ENCODE measurements around the gene SRGAP1.
A peak's percentile ranks its signal among the peaks of the same experiment; 100 is the strongest.

Gene SRGAP1

DNA sequence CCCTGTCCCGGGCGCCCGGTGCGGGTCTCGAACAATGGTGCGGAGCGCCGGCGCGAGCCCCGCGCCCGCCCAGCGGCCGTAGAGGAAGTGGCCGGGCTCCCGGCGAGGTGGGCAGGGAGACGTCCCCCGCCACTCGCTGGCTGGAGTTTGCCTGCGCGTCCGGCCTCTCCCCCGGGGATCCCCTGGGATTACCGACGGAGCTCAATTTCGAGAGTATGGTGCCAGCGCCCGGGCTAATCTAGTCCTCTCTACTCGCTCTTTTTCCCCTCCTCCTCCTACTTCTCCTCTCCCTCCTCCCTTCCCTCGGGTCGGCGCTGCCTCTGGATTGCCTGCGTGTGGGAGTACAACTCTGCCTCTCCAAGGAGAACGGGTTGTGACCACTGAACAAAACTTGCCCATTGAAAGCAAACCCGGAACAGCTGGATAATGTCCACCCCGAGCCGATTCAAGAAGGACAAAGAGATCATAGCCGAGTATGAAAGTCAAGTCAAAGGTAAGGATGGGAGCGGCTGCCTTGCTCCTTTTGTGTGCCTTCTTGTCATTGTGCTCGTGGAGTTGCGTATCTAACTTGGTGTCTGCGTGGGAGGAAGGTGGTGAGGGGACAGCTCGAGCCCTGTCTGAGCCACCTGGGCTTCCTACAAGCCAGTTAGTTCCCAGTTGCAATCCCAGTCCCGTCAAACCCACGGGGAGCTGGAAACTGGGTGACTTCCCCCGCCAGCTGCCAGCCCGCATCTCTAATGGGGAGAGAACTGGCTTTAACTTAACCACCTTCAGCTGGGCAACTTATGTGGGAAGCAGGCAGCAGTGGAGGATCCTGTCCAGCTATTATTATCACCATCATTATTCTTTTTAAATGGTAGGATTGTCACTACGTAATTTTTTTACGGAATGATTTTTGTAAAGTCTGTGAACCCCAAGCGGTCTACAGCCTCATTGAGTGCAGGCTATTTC lies at the start of gene SRGAP1:
SRGAP1 (plus strand) TSS at position 310 of the 951 bp plus-strand sequence; CDS start at position 427, 117 bp downstream.
- H3K4me3 ChIP-seq (ENCODE audit: low read length), result peak within 1 kb of the TSS; percentile 94
- peak within 1 kb of the TSS; percentile 89 for H3K4me2 ChIP-seq (ENCODE audit: low read depth, low read length)
- no peaks in the 10 kb centered on the region for H4K20me1 ChIP-seq (ENCODE audit: insufficient read depth, low read length)
- H3K9me3 ChIP-seq (replicated peaks; ENCODE audit: insufficient read depth, low read length), result no peaks in the 10 kb centered on the region
- H3K79me2 ChIP-seq (ENCODE audit: low read length), result no peaks in the 10 kb centered on the region
- no peaks in the 10 kb centered on the region for H3K9me2 ChIP-seq (replicated peaks; ENCODE audit: insufficient read depth, low read length)
- no peaks in the 10 kb centered on the region for H3K27me3 ChIP-seq (replicated peaks; ENCODE audit: insufficient read depth, low read length)
- H3K4me1 ChIP-seq (ENCODE audit: low read length), result no peaks in the 10 kb centered on the region
- no peaks in the 10 kb centered on the region for H3F3A ChIP-seq (ENCODE audit: insufficient read depth, low read length)
- DNase-seq, result no peak
- no peak within 1 kb of the TSS for H3K27ac ChIP-seq (ENCODE audit: low read length)
- H3K36me3 ChIP-seq (replicated peaks; ENCODE audit: insufficient read depth, low read length), result no peaks in the 10 kb centered on the region
- peak within 1 kb of the TSS; percentile 79 for H2AFZ ChIP-seq (ENCODE audit: low read length)
- TF ChIP-seq EZH2 (optimal IDR thresholded peaks at IDR 0.05; ENCODE audit: low read depth, low read length), result no peak
- TF ChIP-seq EZH2phosphoT487 (IDR thresholded peaks at IDR 0.05; ENCODE audit: low read length), result no peak
- TF ChIP-seq CTCF (IDR thresholded peaks at IDR 0.05; ENCODE audit: low read length), result no peak
- peak within 1 kb of the TSS; percentile 55; the same call in 1 of the 2 replicates for H3K9ac ChIP-seq (ENCODE audit: low read length)

DNA sequence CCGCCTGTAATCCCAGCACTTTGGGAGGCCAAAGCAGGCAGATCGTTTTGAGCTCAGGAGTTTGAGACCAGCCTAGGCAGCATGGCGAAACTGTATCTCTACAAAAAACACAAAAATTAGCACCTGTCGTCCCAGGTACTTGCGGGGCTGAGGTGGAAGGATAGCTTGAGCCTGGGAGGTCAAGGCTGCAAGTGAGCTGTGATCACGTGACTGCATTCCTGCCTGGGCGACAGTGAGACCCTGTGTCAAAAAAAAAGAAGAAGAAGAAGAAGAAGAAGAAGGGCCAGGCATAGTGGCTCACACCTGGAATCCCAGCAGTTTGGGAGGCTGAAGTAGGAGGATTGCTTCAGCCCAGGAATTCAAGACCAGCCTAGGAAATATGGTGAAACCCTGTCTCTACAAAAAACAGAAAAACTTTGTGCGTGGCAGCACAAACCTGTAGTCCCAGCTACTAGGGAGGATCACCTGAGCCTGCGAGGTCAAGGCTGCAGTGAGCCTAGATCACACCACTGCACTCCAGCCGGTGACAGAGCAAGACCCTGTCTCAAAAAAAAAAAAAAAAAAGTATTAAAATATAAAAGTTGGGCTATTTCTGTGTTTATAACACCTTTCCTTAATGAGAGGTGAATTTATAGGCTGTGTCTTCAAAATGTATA lies 49.3 kb upstream of the SRGAP1 start:
- H3F3A ChIP-seq (ENCODE audit: insufficient read depth, low read length), result peaks cover 14% of the 10 kb centered on the region
- no peak overlapping the region for H3K9ac ChIP-seq (ENCODE audit: low read length)
- H3K79me2 ChIP-seq (ENCODE audit: low read length), result no peaks in the 10 kb centered on the region
- H3K27me3 ChIP-seq (replicated peaks; ENCODE audit: insufficient read depth, low read length), result no peaks in the 10 kb centered on the region
- no peak for DNase-seq
- no peaks in the 10 kb centered on the region for H3K9me2 ChIP-seq (replicated peaks; ENCODE audit: insufficient read depth, low read length)
- no peaks in the 10 kb centered on the region for H4K20me1 ChIP-seq (ENCODE audit: insufficient read depth, low read length)
- no peak overlapping the region for H3K4me3 ChIP-seq (ENCODE audit: low read length)
- TF ChIP-seq EZH2phosphoT487 (IDR thresholded peaks at IDR 0.05; ENCODE audit: low read length), result no peak
- no peak for TF ChIP-seq CTCF (IDR thresholded peaks at IDR 0.05; ENCODE audit: low read length)
- TF ChIP-seq EZH2 (optimal IDR thresholded peaks at IDR 0.05; ENCODE audit: low read depth, low read length), result no peak
- H3K4me2 ChIP-seq (ENCODE audit: low read depth, low read length), result no peak overlapping the region
- H3K9me3 ChIP-seq (replicated peaks; ENCODE audit: insufficient read depth, low read length), result no peaks in the 10 kb centered on the region
- no peak overlapping the region for H3K27ac ChIP-seq (ENCODE audit: low read length)
- no peaks in the 10 kb centered on the region for H3K36me3 ChIP-seq (replicated peaks; ENCODE audit: insufficient read depth, low read length)
- peaks cover 25% of the 10 kb centered on the region for H3K4me1 ChIP-seq (ENCODE audit: low read length)
- no peak overlapping the region for H2AFZ ChIP-seq (ENCODE audit: low read length)

DNA sequence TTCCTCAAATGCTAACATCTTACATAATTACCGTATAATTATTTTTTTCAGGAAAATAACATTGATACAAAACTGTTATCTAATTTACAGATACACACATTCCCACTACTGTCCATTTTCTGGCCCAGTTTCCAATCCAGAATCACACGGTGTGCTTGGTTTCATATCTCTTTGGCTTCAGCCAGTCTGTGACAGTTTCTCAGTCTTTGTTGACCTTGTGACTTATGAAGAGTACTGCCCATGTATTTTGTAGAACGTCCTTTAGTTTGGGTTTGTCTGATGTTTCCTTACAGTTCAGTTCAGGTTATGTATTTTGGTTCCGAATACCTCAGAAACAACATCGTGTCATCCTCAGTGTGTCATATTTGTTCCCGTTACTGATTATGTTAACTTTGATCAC lies 48.6 kb upstream of the SRGAP1 start:
- H3K4me1 ChIP-seq (ENCODE audit: low read length), result peaks cover 20% of the 10 kb centered on the region
- H3K27me3 ChIP-seq (replicated peaks; ENCODE audit: insufficient read depth, low read length), result no peaks in the 10 kb centered on the region
- H2AFZ ChIP-seq (ENCODE audit: low read length), result no peak overlapping the region
- H4K20me1 ChIP-seq (ENCODE audit: insufficient read depth, low read length), result no peaks in the 10 kb centered on the region
- H3K9ac ChIP-seq (ENCODE audit: low read length), result no peak overlapping the region
- no peak overlapping the region for H3K4me2 ChIP-seq (ENCODE audit: low read depth, low read length)
- H3F3A ChIP-seq (ENCODE audit: insufficient read depth, low read length), result peaks cover 14% of the 10 kb centered on the region
- TF ChIP-seq EZH2phosphoT487 (IDR thresholded peaks at IDR 0.05; ENCODE audit: low read length) (no peak), CTCF (IDR thresholded peaks at IDR 0.05; ENCODE audit: low read length) (no peak), EZH2 (optimal IDR thresholded peaks at IDR 0.05; ENCODE audit: low read depth, low read length) (no peak)
- no peaks in the 10 kb centered on the region for H3K36me3 ChIP-seq (replicated peaks; ENCODE audit: insufficient read depth, low read length)
- H3K79me2 ChIP-seq (ENCODE audit: low read length), result no peaks in the 10 kb centered on the region
- H3K9me3 ChIP-seq (replicated peaks; ENCODE audit: insufficient read depth, low read length), result no peaks in the 10 kb centered on the region
- no peak overlapping the region for H3K4me3 ChIP-seq (ENCODE audit: low read length)
- H3K9me2 ChIP-seq (replicated peaks; ENCODE audit: insufficient read depth, low read length), result no peaks in the 10 kb centered on the region
- DNase-seq, result no peak
- no peak overlapping the region for H3K27ac ChIP-seq (ENCODE audit: low read length)
